GM10266 (cell line): Measurements from ENCODE around the gene STAC3.

ENCODE experiments used
- DNase-seq: peaks from one replicate; pipeline ENCODE4 v3.0.0; 2012; ENCODE audit errors: extremely low spot score
- CTCF ChIP-seq: IDR thresholded peaks from 2 replicates; pipeline ENCODE4 v1.5.1; 2012; ENCODE audit warnings: mild to moderate bottlenecking, low read depth; ENCODE audit not compliant: control insufficient read depth, insufficient read depth; ENCODE audit errors: missing control alignments

Gene STAC3

DNA sequence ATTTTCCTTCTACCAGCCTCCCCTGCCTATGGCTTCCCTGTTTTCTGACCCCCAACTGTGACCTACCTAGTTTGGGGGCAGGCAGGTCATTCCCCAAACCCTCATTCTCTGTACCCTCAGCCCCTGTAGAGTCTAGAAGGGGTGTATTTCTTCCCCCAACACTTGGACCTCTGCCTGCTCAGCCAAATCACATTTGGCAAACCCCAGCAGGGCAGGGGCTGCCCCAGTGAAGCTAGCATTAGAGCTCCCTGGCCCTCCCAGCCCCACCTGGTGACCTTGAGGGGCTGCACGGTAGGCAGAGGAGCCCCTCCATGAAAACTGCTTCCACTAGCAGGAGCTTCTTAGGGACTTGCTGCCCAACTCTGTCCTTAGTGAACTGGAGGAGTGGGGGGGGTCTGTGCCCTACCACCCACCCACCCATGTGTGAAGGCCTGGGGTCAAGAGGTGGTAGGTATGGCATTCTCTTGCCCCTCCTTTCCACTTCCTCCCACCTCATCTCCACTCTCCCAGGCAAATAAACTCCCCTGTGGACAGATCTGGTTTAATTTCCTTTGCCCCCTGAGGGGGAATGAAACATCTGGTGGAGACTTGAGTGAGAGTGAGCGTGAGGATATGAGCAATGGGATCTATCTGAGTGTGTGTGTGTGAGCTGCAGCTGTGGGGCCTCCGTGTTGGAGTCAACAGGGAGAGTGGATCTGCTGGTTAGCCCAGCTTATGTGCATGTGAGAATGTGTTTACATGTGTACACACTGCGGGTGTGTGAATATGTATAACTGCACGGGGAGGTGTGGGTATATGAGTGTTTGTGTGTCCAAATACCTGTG is 32.7 kb downstream of the STAC3 start:
- DNase-seq: no peak
- no peak for TF ChIP-seq CTCF

GRCh38 chr12:57216921-57217879 is 33.8 kb downstream of the STAC3 start:
- no peak for TF ChIP-seq CTCF
- no peak for DNase-seq

GRCh38 chr12:57216014-57216911 is 34.7 kb downstream of the STAC3 start, which contains the start of gene NXPH4:
NXPH4 (plus strand) TSS chr12:57216794; CDS start chr12:57216970, 176 bp downstream.
- peak; percentile 14 for TF ChIP-seq CTCF
- DNase-seq: peak; percentile 79

DNA sequence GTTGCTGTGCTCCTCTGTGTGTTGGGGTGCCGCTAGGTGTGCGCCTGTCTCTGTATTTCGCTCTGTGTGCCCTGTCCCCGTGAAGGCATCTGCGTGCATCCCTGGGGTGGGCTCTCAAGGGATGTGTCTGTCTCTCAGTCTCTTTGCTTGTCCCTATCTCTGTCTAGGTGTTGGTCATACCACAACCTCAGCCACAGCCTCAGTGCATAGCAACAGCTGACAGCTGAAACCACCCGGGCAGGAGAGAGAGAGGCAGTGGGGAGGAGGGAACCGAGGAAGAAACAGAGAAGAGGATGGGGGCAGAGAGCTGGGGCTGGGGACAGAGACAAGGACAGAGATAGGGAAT is 35.3 kb downstream of the STAC3 start:
- no peak for TF ChIP-seq CTCF
- DNase-seq: peak; percentile 73

DNA sequence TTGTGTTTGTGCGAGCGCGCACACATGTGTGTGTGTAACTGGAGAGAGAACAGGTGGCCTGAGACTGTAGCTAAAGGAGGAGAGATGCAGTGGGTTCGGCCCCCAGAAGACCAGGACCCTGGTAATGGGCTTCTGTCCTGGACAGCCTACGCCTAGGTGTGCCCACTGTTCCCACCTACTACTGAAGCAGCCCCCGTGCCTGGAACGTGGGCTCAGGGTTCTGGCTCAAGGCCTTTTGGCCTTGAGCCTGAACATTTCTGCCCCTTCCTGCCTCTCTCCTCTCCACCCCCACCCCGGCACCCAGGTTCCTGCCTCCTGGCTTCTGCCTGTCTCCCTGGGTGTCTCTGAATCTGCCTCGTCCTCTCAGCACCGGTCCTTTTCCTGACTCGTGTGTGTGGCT is 35.9 kb downstream of the STAC3 start:
- TF ChIP-seq CTCF: no peak
- no peak for DNase-seq

- peak; percentile 81 for TF ChIP-seq CTCF
- peak; percentile 86 for DNase-seq
Observed at GRCh38 chr12:57214398-57214781, 36.6 kb downstream of the STAC3 start.
